GDM1 (cell line): ENCODE data around the gene ENOX2.
"Not testable (repeated sequence)": the region's sequence is repeated elsewhere in the genome, so short reads cannot be mapped to it uniquely, and the experiment has no call there.

Experiments
- DNase-seq: peaks from one replicate; lab custom pipeline; 2025; lab: John Stamatoyannopoulos, UW

ENOX2 gene

GRCh38 chrX:130902783-130903613, at the start of gene ENOX2:
TSS of gene ENOX2 (minus strand) at chrX:130903209. CDS start at chrX:130703216, 199,993 bp downstream.
- DNase-seq = peak; percentile 89

- no peak for DNase-seq
Observed at GRCh38 chrX:130952266-130953043, 49.4 kb upstream of the ENOX2 start.

- no peak for DNase-seq
Observed at GRCh38 chrX:130944230-130944629, 41.2 kb upstream of the ENOX2 start.

- DNase-seq = no peak
Observed at GRCh38 chrX:130937101-130937500, 34.1 kb upstream of the ENOX2 start.

- DNase-seq = no peak
Observed at GRCh38 chrX:130933358-130933757, 30.3 kb upstream of the ENOX2 start.

GRCh38 chrX:130920405-130920804, 17.4 kb upstream of the ENOX2 start:
- not testable (repeated sequence) for DNase-seq

- DNase-seq = not testable (repeated sequence)
Observed at GRCh38 chrX:130919676-130920075, 16.7 kb upstream of the ENOX2 start.

- DNase-seq = not testable (repeated sequence)
Observed at GRCh38 chrX:130918498-130918897, 15.5 kb upstream of the ENOX2 start.

- DNase-seq = peak; percentile 42
Observed at GRCh38 chrX:130916636-130917422, 13.8 kb upstream of the ENOX2 start.

- no peak for DNase-seq
Observed at GRCh38 chrX:130915302-130915701, 12.3 kb upstream of the ENOX2 start.

GRCh38 chrX:130909469-130910136, 6.6 kb upstream of the ENOX2 start:
- DNase-seq = no peak

- no peak for DNase-seq
Observed at GRCh38 chrX:130906776-130907175, 3.8 kb upstream of the ENOX2 start.

- no peak for DNase-seq
Observed at GRCh38 chrX:130902446-130902782, 595 bp downstream of the ENOX2 start.

GRCh38 chrX:130896802-130897501, 6.1 kb downstream of the ENOX2 start:
- DNase-seq = no peak

GRCh38 chrX:130896026-130896425, 7.0 kb downstream of the ENOX2 start:
- no peak for DNase-seq

- no peak for DNase-seq
Observed at GRCh38 chrX:130895299-130895698, 7.7 kb downstream of the ENOX2 start.

- no peak for DNase-seq
Observed at GRCh38 chrX:130893356-130894085, 9.5 kb downstream of the ENOX2 start.

- no peak for DNase-seq
Observed at GRCh38 chrX:130887376-130887775, 15.6 kb downstream of the ENOX2 start.

GRCh38 chrX:130885996-130886395, 17.0 kb downstream of the ENOX2 start:
- no peak for DNase-seq

GRCh38 chrX:130885508-130885907, 17.5 kb downstream of the ENOX2 start:
- DNase-seq = no peak

- no peak for DNase-seq
Observed at GRCh38 chrX:130884627-130885026, 18.4 kb downstream of the ENOX2 start.
